ENCODE measurements around the gene CHL1.

DNA sequence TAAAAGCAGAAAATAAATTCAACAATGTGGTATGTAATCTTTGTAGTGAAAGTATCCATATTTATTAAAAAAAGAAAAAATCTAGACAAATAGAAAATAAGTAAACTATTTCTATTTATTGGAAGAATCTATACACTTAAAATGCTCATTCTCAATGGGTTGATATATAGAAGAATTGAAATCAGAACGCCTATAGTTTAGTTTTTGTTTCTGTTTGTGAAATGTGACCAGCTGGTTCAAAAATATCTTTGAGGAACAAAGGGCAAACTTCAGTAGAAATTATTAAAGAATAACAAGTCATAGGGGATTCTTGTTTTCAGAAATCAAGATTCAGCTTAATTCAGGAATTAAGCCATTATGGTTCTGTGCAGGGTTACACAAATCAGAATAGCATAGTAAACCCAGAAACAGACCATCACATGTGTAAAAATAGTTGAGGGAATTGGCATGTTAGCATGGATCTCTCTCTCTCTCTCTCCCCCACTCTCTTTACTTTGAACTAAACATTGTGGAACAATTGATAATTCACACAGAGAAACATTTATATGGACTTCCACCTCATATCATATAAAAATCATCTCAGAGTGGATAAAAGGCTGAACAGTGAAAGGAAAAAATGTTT, 134.0 kb downstream of the CHL1 start:
- TF ChIP-seq, protein P1, sequence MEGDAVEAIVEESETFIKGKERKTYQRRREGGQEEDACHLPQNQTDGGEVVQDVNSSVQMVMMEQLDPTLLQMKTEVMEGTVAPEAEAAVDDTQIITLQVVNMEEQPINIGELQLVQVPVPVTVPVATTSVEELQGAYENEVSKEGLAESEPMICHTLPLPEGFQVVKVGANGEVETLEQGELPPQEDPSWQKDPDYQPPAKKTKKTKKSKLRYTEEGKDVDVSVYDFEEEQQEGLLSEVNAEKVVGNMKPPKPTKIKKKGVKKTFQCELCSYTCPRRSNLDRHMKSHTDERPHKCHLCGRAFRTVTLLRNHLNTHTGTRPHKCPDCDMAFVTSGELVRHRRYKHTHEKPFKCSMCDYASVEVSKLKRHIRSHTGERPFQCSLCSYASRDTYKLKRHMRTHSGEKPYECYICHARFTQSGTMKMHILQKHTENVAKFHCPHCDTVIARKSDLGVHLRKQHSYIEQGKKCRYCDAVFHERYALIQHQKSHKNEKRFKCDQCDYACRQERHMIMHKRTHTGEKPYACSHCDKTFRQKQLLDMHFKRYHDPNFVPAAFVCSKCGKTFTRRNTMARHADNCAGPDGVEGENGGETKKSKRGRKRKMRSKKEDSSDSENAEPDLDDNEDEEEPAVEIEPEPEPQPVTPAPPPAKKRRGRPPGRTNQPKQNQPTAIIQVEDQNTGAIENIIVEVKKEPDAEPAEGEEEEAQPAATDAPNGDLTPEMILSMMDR (IDR thresholded peaks at IDR 0.05) = no peak
- TF ChIP-seq EP300 (IDR thresholded peaks at IDR 0.05) (no peak), POLR2AphosphoS5 (IDR thresholded peaks at IDR 0.05) (no peak), POLR2A (IDR thresholded peaks at IDR 0.05) (no peak)

All from stomach (tissue), 4 donors.